Hepatic stellate cell (primary cell): ENCODE data around the gene ULK3.

Source experiments
- DNase-seq: peaks from one replicate; pipeline ENCODE4 v3.0.0; 2011; ENCODE audit warnings: low spot score

The ULK3 gene

GRCh38 chr15:74799255-74799855 lies 43.6 kb downstream of the ULK3 start:
- DNase-seq, result no peak

GRCh38 chr15:74798388-74799254 lies 44.3 kb downstream of the ULK3 start:
- no peak for DNase-seq

DNA sequence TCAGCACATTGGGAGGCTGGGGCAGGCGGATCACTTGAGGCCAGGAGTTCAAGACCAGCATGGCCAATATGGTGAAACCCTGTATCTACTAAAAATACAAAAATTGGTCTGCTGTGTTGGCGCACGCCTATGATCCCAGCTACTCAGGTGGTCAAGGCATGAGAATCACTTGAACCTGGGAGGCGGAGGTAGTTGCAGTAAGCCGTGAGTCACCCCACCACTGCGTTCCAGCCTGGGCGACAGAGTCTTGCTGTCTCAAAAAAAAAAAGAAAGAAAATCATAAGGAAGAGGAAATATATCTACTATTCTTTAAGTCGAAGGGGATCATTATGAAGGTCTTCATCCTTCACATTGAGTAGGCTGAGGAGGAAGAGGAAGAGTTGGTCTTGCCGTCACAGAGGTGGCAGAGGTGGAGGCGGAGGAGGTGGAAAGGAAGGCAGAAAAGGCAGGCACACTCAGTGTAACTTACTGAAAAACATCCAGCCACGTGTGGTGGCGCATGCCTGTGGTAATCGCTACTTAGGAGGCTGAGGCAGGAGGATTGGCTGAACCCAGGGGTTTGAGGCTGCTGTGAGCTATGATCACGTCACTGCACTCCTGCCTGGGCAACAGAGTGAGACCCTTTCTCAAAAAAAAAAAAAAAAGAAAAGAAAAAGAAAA lies 46.9 kb downstream of the ULK3 start:
- no peak for DNase-seq

DNA sequence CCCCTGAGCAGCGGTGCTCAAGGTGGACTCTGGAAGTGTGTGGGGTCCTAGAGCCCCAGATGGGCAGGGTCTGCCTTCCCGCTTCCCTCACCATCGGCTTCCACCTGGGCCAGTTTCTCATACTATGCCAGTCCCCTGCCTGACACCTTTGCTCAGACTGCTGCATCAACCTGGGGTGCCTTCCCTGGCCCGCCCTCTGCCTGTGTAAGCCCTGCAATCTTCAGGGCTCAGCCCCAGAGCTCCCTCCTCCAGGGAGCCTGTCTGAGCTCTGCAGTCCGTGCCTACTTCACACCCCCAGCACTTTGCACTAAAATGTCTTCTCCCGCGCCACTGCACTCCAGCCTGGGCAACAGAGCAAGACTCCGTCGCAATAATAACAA lies 48.0 kb downstream of the ULK3 start:
- DNase-seq, result no peak

GRCh38 chr15:74794248-74794969 lies 48.5 kb downstream of the ULK3 start:
- no peak for DNase-seq

GRCh38 chr15:74793135-74794028 lies 49.6 kb downstream of the ULK3 start:
- DNase-seq, result peak; percentile 69

- DNase-seq, result no peak
These were observed 50.5 kb downstream of the ULK3 start for GRCh38 chr15:74792227-74793016.

GRCh38 chr15:74791667-74792066 lies 51.3 kb downstream of the ULK3 start:
- DNase-seq, result no peak

DNA sequence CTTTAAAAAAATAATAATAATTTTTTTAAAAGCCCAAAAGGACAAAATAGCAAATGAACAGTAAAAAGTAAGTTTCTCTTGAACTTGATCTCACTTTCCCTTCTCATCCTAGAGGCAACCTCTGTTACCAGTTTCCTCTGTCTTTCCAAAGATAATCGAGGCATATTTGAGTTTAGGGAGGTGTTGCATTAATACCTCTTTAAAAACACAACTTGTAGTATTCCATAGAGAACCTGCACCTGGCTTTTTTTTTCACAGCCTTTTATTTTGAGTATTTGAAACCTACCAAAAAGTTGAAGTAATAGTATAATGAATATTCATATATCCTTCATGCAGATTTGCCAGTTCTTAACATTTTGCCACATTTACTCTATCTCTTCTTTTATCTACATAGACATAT lies 51.9 kb downstream of the ULK3 start:
- no peak for DNase-seq

GRCh38 chr15:74790080-74790916 lies 52.7 kb downstream of the ULK3 start:
- peak; percentile 89 for DNase-seq

DNA sequence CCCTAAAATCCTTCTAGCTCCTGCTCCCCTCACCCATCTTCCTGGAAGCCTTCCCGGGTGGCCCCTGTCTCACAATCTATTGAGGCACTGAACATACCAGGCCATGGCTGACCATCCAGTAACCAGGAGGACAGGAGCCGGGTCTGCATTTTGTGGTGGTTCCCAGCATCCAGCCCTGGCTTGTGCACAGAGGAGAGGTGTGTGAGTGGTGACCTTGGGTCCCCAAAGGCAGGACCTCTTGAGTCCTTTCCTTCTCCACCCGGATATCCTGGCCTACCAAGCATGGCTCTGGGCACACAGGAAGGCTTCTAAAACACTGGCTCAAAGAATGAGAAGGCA lies 53.2 kb downstream of the ULK3 start:
- DNase-seq, result no peak

DNA sequence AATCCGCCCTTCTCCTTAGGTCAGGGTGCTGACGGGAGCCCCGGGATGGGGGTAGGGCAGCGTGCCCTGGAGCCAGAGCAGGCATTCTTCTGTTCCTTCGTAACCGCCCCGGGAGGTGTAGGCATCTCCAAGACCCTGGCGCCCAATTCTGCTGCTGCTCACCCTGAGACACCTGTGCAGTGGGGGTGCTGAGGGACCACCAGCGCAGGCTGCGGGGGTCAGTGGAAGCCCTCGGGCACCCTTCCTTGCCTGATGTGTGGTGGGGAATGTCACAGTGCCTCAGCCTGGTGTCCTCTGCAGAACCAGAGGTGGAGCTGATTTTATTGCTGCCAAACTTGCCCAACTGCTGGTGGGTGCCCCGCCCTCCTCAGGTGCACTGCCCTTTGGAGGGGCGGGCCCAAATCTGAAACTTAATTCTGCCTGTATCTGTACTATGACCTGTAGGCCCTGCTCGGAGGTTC lies 53.8 kb downstream of the ULK3 start:
- DNase-seq, result no peak

DNA sequence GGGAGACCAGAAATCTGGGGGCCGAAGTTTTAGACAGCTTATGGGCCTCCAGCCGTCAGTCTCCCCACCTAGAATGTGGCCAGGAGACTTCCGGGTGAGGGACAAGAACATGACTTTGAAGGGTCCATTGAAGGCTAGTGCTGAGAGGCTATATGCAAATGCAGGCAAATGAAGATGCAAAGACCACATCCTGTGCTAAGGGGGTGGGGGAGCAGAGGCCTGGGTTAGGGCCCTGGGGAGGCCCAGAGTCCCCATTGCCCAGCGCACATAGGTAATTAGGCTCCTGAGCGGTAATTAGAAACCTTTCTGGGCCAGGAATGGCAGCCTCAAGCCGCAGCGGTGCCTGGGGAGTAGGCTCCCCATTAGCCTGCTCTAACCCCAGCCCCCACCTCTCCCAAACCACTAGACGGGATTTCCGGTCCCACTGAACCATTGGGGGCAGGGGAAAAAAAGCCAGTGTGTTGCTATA lies 54.2 kb downstream of the ULK3 start:
- no peak for DNase-seq

DNA sequence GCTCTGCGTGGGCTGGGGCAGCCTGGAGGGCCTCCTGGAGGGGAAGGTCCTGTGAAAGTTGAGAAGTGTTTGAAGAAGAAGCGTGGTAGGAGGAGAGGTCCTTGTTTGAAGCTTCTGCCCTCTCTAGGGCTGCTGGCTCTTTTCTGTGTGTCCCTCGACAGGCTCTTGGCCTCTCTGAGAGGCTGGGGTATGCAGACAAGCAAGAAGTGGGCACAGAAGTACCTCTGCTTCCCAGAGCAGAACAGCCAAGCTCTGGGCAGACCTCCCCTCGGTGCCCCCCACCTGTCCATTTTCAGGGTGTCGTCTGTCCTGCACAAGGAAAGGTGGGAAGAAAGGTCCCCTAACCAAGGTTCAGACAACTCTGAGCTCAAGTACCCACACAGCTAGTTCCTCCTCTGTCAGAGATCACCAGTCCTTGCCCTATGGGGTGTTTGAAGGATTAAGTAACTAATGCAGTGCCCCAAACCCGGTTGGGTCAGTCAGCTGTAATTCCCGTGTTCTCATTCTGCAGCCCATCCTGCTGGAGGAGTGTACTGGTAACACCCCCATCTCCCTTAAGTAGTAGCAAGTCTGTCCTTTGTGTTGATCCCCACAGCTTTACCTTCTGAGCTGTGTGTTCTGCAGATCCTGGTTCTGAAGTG lies 54.8 kb downstream of the ULK3 start:
- DNase-seq, result no peak

- DNase-seq, result peak; percentile 88
These were observed 55.5 kb downstream of the ULK3 start for GRCh38 chr15:74787251-74788041.

DNA sequence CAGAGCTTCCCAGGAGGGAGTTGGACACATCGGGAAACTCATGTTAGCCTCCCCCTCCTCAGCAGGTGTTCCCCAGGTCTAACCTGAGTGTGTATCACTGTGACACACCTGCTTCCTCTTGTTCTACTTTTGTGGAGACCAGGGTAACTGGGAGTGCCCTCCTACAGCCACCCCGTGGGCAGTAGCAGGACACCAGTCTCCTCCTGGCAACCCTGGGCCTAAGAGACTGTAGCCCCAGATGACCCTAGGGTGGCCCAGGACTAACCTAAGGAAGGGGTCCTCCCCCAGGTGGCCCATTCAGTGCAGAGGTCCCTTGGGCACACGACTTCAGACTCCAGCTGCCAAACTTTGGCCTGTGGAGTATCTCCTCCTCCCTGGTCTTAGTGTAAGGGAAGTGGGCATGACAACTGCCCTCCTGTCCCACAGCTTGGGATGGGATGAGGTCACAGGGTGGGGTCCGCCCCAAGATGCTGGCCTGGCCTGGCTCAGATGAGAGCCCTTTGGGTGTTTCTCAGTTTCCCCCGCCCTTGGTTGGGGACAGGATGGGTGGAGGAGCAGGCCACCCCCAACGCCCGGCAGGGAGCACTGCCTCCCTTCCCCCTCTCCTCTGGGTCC lies 56.3 kb downstream of the ULK3 start:
- DNase-seq, result no peak
